PC-3 (cell line): ENCODE measurements around the gene RALGPS1. TPM values are rescaled to one million over a fixed set of nuclear protein-coding genes. Genes with fewer than 3 reads are reported as not detected.
A peak's percentile ranks its signal among the peaks of the same experiment; 100 is the strongest.

Experiments
- ATAC-seq: fragments of 200-7000 bp; cut with Tn5 transposase; 2 replicates; pipeline ENCODE4 v1.9.1; 2020; ENCODE audit warnings: mild to moderate bottlenecking, moderate library complexity
- BruUV-seq: library from RNA; stranded (reverse); fragments of 400-500 nt; replicated peaks from 2 replicates; lab custom pipeline; 2021; lab: Mats Ljungman, UMichigan
- CTCF ChIA-PET: fragments of 300-600 bp; sonication (Branson Sonifier 250); formaldehyde crosslinking; loops from one replicate; lab custom pipeline; 2022; ENCODE audit warnings: antibody characterized with exemption; lab: Charles Lee
- POLR2A ChIA-PET: fragments of 300-600 bp; sonication (Branson Sonifier 250); formaldehyde crosslinking; loops from one replicate; lab custom pipeline; 2022; ENCODE audit warnings: antibody characterized with exemption; ENCODE audit not compliant: unreplicated experiment; lab: Charles Lee
- DNase-seq: peaks from one replicate; pipeline ENCODE4 v3.0.0-alpha.2; 2015
- H2AFZ ChIP-seq: fragments of 300-600 bp; sonication (generic); 2 replicates; pipeline ENCODE4 v1.6.0; 2016; ENCODE audit warnings: antibody characterized with exemption, low read length
- H3F3A ChIP-seq: fragments of 300-600 bp; sonication (generic); one replicate; pipeline ENCODE4 v1.6.0; 2017; ENCODE audit warnings: antibody characterized with exemption, low read length, control low read depth, mild to moderate bottlenecking; ENCODE audit not compliant: unreplicated experiment
- H3K27ac ChIP-seq: fragments of 300-600 bp; sonication (generic); 2 replicates; pipeline ENCODE4 v1.5.1; 2016; ENCODE audit warnings: mild to moderate bottlenecking, low read length
- H3K27me3 ChIP-seq: fragments of 300-600 bp; sonication (generic); 2 replicates; pipeline ENCODE4 v1.6.1; 2016; ENCODE audit warnings: low read length, mixed read lengths
- H3K36me3 ChIP-seq: fragments of 300-600 bp; sonication (generic); 2 replicates; pipeline ENCODE4 v1.6.1; 2016; ENCODE audit warnings: low read depth, mixed run types, low read length, mixed read lengths
- H3K4me1 ChIP-seq: fragments of 300-600 bp; sonication (generic); 2 replicates; pipeline ENCODE4 v1.5.1; 2016; ENCODE audit warnings: low read length; ENCODE audit not compliant: insufficient read depth
- H3K4me2 ChIP-seq: fragments of 300-600 bp; sonication (generic); 2 replicates; pipeline ENCODE4 v1.6.0; 2016; ENCODE audit warnings: low read length
- H3K4me3 ChIP-seq: fragments of 300-600 bp; sonication (generic); 2 replicates; pipeline ENCODE4 v1.5.1; 2016; ENCODE audit warnings: mild to moderate bottlenecking, low read length, mixed read lengths
- H3K79me2 ChIP-seq: fragments of 300-600 bp; sonication (generic); 2 replicates; pipeline ENCODE4 v1.6.1; 2017; ENCODE audit warnings: low read length, mixed read lengths
- H3K9ac ChIP-seq: fragments of 300-600 bp; sonication (generic); 2 replicates; pipeline ENCODE4 v1.6.0; 2016; ENCODE audit warnings: mild to moderate bottlenecking, low read length
- H3K9me2 ChIP-seq: fragments of 300-600 bp; sonication (generic); replicated peaks from 2 replicates; pipeline ENCODE4 v1.6.1; 2016; ENCODE audit warnings: mixed run types, low read length, mixed read lengths
- H3K9me3 ChIP-seq: fragments of 300-600 bp; sonication (generic); 2 replicates; pipeline ENCODE4 v1.6.1; 2016; ENCODE audit warnings: low read length, mixed read lengths
- H4K20me1 ChIP-seq: fragments of 300-600 bp; sonication (generic); 2 replicates; pipeline ENCODE4 v1.6.1; 2016; ENCODE audit warnings: low read length, mixed read lengths
- CTCF ChIP-seq: fragments of 300-600 bp; sonication (generic); conservative IDR thresholded peaks from 2 replicates; pipeline ENCODE4 v1.5.1; 2017; ENCODE audit warnings: antibody characterized with exemption, low read depth, mild to moderate bottlenecking, low read length
- EZH2 ChIP-seq: fragments of 300-600 bp; sonication (generic); IDR thresholded peaks from one replicate; pipeline ENCODE4 v1.6.1; 2017; ENCODE audit warnings: antibody characterized with exemption, mild to moderate bottlenecking, low read length; ENCODE audit not compliant: unreplicated experiment
- EZH2phosphoT487 ChIP-seq: fragments of 300-600 bp; sonication (generic); IDR thresholded peaks from 2 replicates; pipeline ENCODE4 v1.6.1; 2018; ENCODE audit warnings: mild to moderate bottlenecking, antibody characterized with exemption, low read length, borderline replicate concordance
- intact Hi-C: fragments of 100-400 bp; cut with micrococcal nuclease; formaldehyde crosslinking; loops from 2 replicates; pipeline ENCODE4 v1.9.0; 2023
- total RNA-seq: library from RNA; depleted of rRNA; stranded (reverse); fragments of >200 nt; gene quantifications from 2 replicates; pipeline ENCODE4 v1.2.3, GENCODE V29; 2014

RALGPS1 gene
- total RNA-seq, 1 experiment from 2014 or later: 10.2 TPM

- Histone ChIP-seq H3K4me2 (peak overlapping the region; percentile 28), H4K20me1 (no peaks in the 10 kb centered on the region), H3K79me2 (no peaks in the 10 kb centered on the region), H3K9ac (no peak overlapping the region), H3K4me3 (no peak overlapping the region), H3K4me1 (peaks cover 21% of the 10 kb centered on the region), H2AFZ (no peak overlapping the region), H3F3A (no peaks in the 10 kb centered on the region), H3K27ac (peak overlapping the region; percentile 25; the same call in 1 of the 2 replicates), H3K36me3 (no peaks in the 10 kb centered on the region), H3K9me2 (no peaks in the 10 kb centered on the region), H3K9me3 (no peaks in the 10 kb centered on the region), H3K27me3 (no peaks in the 10 kb centered on the region)
- ATAC-seq (peak; percentile 68), DNase-seq (peak; percentile 55)
- POLR2A ChIA-PET: no interaction called here
- CTCF ChIA-PET: no interaction called here
- BruUV-seq: no TSS peak
- intact Hi-C loops: no loop called here
- TF ChIP-seq CTCF: no peak
- no peak for TF ChIP-seq EZH2phosphoT487
- TF ChIP-seq EZH2: no peak
These were observed 217.3 kb downstream of the RALGPS1 start for GRCh38 chr9:127131871-127132270.

- no peaks in the 10 kb centered on the region for H3K9me2 ChIP-seq
- no peaks in the 10 kb centered on the region for H3K9me3 ChIP-seq
- no peaks in the 10 kb centered on the region for H3K79me2 ChIP-seq
- H2AFZ ChIP-seq: no peak overlapping the region
- no peak overlapping the region for H3K9ac ChIP-seq
- POLR2A ChIA-PET: no interaction called here
- H3K4me1 ChIP-seq: peaks cover 21% of the 10 kb centered on the region
- H3K27ac ChIP-seq: no peak overlapping the region
- CTCF ChIA-PET: no interaction called here
- H3K27me3 ChIP-seq: no peaks in the 10 kb centered on the region
- H3K4me2 ChIP-seq: peak overlapping the region; percentile 28; the same call in 1 of the 2 replicates
- H3K4me3 ChIP-seq: no peak overlapping the region
- no TSS peak for BruUV-seq
- no peaks in the 10 kb centered on the region for H3F3A ChIP-seq
- DNase-seq (no peak), ATAC-seq (no peak)
- no peaks in the 10 kb centered on the region for H4K20me1 ChIP-seq
- no peak for TF ChIP-seq EZH2phosphoT487
- TF ChIP-seq EZH2: no peak
- no peak for TF ChIP-seq CTCF
- intact Hi-C loops: no loop called here
- no peaks in the 10 kb centered on the region for H3K36me3 ChIP-seq
These were observed 217.8 kb downstream of the RALGPS1 start for GRCh38 chr9:127132375-127132774.

- Histone ChIP-seq H3K36me3 (no peaks in the 10 kb centered on the region), H3K4me2 (no peak overlapping the region), H2AFZ (no peak overlapping the region), H3K27me3 (no peaks in the 10 kb centered on the region), H3K79me2 (no peaks in the 10 kb centered on the region), H3K9ac (no peak overlapping the region), H3K4me1 (peaks cover 21% of the 10 kb centered on the region), H4K20me1 (no peaks in the 10 kb centered on the region), H3K27ac (no peak overlapping the region), H3K9me2 (no peaks in the 10 kb centered on the region), H3K4me3 (no peak overlapping the region), H3F3A (no peaks in the 10 kb centered on the region), H3K9me3 (no peaks in the 10 kb centered on the region)
- no peak for DNase-seq
- ATAC-seq: no peak
- CTCF ChIA-PET: no interaction called here
- intact Hi-C loops: no loop called here
- TF ChIP-seq EZH2: no peak
- no peak for TF ChIP-seq CTCF
- no peak for TF ChIP-seq EZH2phosphoT487
- no TSS peak for BruUV-seq
- POLR2A ChIA-PET: no interaction called here
These were observed 218.5 kb downstream of the RALGPS1 start for GRCh38 chr9:127132921-127133647.
